ENCODE data around the gene RAB27A.
"Not testable (repeated sequence)": the region's sequence is repeated elsewhere in the genome, so short reads cannot be mapped to it uniquely, and the experiment has no call there.

The RAB27A gene

DNA sequence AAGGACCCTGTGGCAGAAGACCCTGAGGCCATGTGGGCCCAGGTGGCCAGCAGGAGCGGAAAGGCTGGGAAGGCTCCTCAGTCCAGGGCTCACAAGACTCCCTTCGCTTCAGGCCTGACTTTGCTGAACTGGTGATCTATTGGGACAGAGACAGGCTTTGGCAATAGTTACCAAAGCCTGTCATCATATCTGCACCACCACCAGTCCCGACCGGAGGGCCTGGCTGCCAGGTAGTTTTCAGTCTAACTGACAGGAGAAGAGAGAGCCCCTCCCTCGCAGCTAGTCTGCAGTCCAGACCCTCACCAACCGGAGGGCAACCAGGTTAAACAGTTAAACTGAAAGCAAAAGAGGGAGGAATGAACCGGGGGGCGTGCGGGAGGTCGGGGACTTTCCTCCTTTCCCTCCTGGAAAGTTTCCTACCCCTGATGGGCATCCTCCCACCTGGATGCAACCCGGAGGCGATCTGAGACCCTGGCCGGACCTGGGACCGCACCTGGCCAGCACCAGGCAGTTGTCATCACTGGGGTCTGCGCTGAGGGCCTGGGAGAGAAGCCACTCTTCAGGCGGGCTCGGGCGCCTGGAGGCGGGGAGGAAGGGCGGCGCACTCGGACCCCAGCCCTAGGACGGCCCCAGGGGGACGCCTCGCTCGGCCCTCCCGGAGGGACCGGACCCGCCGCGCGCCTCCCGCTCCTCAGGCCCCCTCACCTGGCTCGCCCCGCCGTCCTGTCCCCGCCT, 435 bp downstream of the RAB27A start:
- no peaks in the 10 kb centered on the region for H3K27me3 Mint-ChIP-seq (ENCODE audit: low read depth)
- DNase-seq (ENCODE audit: low spot score) = peak; percentile 20

DNA sequence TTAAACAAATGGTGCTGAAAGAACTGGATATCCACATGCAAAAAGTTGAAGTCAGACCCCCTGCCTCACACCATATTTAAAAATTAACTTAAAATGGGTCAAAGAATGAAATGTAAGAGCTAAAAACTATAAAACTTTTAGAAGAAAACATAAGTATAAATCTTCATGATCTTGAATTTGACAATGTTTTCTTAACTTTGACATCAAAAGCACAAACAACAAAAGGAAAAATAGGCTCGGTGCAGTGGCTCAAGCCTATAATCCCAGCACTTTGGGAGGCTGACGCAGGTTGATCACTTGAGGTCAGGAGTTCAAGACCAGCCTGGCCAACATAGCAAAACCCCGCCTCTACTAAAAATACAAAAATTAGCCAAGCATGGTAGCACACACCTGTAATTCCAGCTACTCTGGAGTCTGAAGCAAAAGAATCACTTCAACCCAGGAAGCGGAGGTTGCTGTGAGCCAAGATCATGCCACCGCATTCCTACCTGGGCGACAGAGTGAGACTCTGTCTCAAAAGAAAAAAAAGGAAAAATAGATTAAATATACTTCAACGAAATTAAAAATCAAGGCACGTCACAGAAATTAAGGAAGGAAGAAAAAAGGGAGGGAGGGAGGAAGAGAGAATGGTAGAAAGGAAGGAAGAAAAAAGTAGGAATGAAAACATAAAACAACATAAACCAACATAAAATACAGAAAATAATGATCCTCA, 1.5 kb downstream of the RAB27A start:
- peaks cover 38% of the 10 kb centered on the region for H3K4me1 Mint-ChIP-seq (ENCODE audit: low read depth)
- no peaks in the 10 kb centered on the region for H3K27me3 Mint-ChIP-seq (ENCODE audit: low read depth)

More for the DNA sequence above, 435 bp downstream of the RAB27A start:
- no peaks in the 10 kb centered on the region for H3K9me3 Mint-ChIP-seq
- H3K36me3 Mint-ChIP-seq (ENCODE audit: low read depth) = peaks cover 35% of the 10 kb centered on the region
- H3K4me3 Mint-ChIP-seq = peak overlapping the region; percentile 88
- peak overlapping the region; percentile 92 for H3K27ac Mint-ChIP-seq
- peaks cover 30% of the 10 kb centered on the region for H3K4me1 Mint-ChIP-seq (ENCODE audit: low read depth)

DNA sequence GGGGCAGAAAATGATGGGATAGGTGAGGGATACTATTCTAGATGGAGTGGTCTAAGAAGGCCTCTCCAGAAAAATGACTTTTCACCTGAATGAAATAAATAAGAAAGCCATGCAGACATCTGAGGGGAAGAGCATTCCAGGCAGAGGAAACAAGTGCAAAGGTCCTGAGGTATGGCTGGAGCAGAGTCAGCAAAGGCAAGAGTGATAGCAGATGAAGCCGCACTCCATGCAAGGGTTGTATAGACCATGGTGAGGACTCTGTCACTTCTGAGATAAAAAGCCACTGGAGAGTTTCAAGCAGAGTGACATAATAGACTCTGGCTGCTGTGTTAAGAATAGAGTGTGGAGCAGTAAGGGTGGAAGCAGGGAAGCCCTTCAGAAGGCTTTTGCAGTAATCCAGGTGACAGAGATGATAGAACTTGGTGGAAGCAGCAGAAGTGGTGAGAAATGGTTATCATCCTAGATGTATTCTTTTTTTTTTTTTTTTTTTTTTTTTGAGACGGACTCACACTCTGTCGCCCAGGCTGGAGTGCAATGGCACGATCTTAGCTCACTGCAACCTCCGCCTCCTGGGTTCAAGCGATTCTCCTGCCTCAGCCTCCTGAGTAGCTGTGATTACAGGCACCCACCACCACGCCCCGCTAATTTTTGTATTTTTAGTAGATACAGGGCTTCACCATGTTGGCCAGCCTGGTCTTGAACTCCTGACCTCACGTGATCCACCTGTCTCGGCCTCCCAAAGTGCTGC, 3.0 kb downstream of the RAB27A start:
- Mint-ChIP-seq H3K27ac (peak overlapping the region; percentile 19), H3K4me3 (peak overlapping the region; percentile 1), H3K36me3 (ENCODE audit: low read depth) (peaks cover 41% of the 10 kb centered on the region), H3K4me1 (ENCODE audit: low read depth) (peaks cover 54% of the 10 kb centered on the region)
- not testable (repeated sequence) for H3K27me3 Mint-ChIP-seq (ENCODE audit: low read depth); DNase-seq (ENCODE audit: low spot score); H3K9me3 Mint-ChIP-seq

More for the DNA sequence above, 1.5 kb downstream of the RAB27A start:
- Mint-ChIP-seq H3K27ac (peak overlapping the region; percentile 92), H3K4me3 (peak overlapping the region; percentile 88), H3K36me3 (ENCODE audit: low read depth) (peaks cover 38% of the 10 kb centered on the region), H3K9me3 (no peaks in the 10 kb centered on the region)
- no peak for DNase-seq (ENCODE audit: low spot score)

DNA sequence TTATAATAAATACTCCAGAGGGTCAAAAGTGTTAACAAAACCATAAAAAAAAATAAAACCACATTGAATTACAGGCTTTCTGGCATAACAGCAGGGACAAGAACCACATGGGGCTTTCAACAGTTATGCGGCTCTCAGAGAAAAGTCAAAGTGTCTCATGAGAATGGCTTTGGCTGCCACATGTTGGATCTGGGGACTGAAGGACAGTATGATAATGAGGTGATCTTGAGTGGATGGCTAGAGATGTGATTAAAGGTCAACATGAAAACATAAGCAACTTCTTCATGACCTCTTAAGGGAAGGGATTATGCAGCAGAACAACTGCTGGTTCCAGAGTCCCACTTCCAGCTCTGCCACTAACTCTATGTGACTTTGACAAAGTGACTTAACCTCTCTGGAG, 5.2 kb downstream of the RAB27A start:
- H3K36me3 Mint-ChIP-seq (ENCODE audit: low read depth) = peaks cover 51% of the 10 kb centered on the region
- no peaks in the 10 kb centered on the region for H3K9me3 Mint-ChIP-seq
- DNase-seq (ENCODE audit: low spot score) = no peak
- peaks cover 71% of the 10 kb centered on the region for H3K4me1 Mint-ChIP-seq (ENCODE audit: low read depth)
- H3K4me3 Mint-ChIP-seq = peak overlapping the region; percentile 2
- H3K27ac Mint-ChIP-seq = peak overlapping the region; percentile 19
- H3K27me3 Mint-ChIP-seq (ENCODE audit: low read depth) = no peaks in the 10 kb centered on the region

DNA sequence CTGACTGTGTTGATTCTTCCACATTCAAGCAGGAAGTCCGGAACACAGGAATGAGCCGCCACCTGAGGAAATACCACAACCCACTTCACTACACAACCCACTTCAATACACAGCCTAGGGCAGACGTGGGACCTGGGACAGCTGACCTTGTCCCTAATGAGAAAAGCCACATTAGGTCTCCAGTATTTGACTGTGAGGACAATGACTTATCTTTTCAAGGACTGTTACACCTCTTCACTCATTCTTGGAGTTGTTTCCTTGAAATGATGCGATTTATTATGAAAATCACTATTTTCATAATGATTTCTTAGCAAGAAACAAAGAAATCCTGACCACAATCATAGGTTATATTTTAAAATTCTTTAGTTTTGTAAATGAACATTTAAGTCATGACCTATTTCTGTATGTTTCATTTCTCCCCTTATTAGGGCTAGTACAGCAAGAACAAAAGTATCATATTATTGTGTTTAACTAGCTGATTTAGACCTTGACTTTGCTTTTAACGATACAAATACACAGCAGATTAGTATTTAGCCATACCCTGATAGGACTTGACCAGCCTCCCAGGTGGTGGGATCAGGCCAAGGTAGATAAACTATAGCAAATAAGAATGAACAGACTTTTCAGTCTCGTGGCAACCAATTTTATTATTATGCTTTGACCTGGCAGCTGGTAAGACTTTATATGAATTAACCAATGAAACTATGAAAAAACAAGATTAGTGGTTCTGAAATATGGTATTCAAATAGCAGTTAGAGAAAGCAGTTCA, 6.0 kb downstream of the RAB27A start:
- Mint-ChIP-seq H3K36me3 (ENCODE audit: low read depth) (peaks cover 45% of the 10 kb centered on the region), H3K4me3 (peak overlapping the region; percentile 39)

DNA sequence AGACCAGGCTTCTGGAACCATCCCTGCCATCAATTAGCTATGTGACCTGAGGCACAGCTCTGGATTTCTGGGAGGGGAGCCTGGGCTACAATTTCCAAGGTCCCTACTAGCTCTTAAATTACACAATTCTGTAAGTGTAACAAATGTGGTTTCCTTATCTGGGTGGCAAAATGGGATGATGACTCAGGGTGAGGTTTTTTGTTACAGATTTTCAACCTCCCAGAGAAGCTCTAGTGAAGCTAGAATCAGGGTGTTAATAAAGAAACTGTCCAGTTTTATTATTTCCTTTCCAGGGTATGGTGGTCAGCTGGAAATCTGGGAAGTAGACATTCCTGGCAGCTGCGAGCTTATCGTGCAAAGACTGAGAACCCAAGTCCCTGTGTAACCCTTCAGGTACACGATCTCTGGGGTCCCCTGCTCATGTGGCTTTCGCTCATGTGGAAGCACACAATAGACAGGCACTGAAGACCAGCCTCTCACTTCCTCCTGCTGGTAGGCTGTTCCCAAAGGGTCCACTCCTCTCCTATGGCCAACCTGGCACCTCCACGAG, 7.3 kb downstream of the RAB27A start:
- H3K27ac Mint-ChIP-seq = peak overlapping the region; percentile 78
- H3K4me1 Mint-ChIP-seq (ENCODE audit: low read depth) = peaks cover 82% of the 10 kb centered on the region
- no peaks in the 10 kb centered on the region for H3K27me3 Mint-ChIP-seq (ENCODE audit: low read depth)
- H3K9me3 Mint-ChIP-seq = no peaks in the 10 kb centered on the region
- peak; percentile 50 for DNase-seq (ENCODE audit: low spot score)
- H3K4me3 Mint-ChIP-seq = peak overlapping the region; percentile 62
- H3K36me3 Mint-ChIP-seq (ENCODE audit: low read depth) = peaks cover 40% of the 10 kb centered on the region

More for the DNA sequence above, 6.0 kb downstream of the RAB27A start:
- no peaks in the 10 kb centered on the region for H3K9me3 Mint-ChIP-seq
- H3K27me3 Mint-ChIP-seq (ENCODE audit: low read depth) = no peaks in the 10 kb centered on the region
- peak overlapping the region; percentile 26 for H3K27ac Mint-ChIP-seq
- peaks cover 79% of the 10 kb centered on the region for H3K4me1 Mint-ChIP-seq (ENCODE audit: low read depth)
- DNase-seq (ENCODE audit: low spot score) = no peak

DNA sequence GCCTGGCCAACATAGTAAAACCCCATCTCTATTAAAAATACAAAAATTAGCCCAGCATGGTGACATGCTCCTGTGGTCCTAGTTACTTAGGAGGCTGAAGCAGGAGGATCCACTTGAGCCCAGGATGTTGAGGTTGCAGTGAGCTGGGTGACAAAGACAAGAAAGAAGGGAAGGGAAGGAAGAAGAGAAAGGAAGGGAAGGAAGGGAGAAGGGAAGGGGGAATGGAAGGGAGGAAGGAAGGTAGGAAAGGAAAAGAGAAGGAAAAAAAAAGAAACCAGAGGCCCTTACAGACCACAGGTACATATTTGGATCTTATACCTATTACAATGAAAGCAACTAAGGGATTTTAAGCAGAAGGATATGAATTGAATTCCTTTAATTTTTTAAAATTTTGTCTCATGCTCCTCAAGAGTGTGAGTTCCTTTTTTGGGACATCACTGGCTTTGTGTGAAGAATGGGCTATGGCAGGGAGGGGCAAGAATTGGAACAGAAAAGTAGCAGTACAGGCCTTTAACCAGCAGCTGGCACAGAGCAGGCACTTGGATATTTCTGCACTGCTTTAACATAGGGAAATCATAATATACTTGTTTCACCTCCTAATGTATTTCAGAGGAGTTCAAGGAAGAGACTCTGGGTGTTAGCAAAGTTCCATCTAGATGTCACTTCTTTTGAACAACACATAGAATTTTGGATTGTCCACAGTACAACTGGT, 7.9 kb downstream of the RAB27A start:
- H3K4me1 Mint-ChIP-seq (ENCODE audit: low read depth) = peaks cover 86% of the 10 kb centered on the region

DNA sequence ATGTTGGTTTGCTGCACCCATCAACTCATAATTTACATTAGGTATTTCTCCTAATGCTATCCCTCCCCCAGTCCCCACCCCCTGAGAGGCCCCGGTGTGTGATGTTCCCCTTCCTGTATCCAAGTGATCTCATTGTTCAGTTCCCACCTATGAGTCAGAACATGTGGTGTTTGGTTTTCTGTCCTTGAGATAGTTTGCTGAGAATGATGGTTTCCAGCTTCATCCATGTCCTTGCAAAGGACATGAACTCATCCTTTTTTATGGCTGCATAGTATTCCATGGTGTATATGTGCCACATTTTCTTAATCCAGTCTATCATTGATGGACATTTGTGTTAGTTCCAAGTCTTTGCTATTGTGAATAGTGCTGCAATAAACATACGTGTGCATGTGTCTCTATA, 9.0 kb downstream of the RAB27A start:
- H3K4me1 Mint-ChIP-seq (ENCODE audit: low read depth) = peaks cover 85% of the 10 kb centered on the region
- peaks cover 34% of the 10 kb centered on the region for H3K36me3 Mint-ChIP-seq (ENCODE audit: low read depth)
- not testable (repeated sequence) for H3K9me3 Mint-ChIP-seq; DNase-seq (ENCODE audit: low spot score); H3K27me3 Mint-ChIP-seq (ENCODE audit: low read depth)
- peak overlapping the region; percentile 54 for H3K4me3 Mint-ChIP-seq
- H3K27ac Mint-ChIP-seq = peak overlapping the region; percentile 52

More for the DNA sequence above, 7.9 kb downstream of the RAB27A start:
- no peak for DNase-seq (ENCODE audit: low spot score)
- Mint-ChIP-seq H3K27me3 (ENCODE audit: low read depth) (no peaks in the 10 kb centered on the region), H3K36me3 (ENCODE audit: low read depth) (peaks cover 40% of the 10 kb centered on the region), H3K4me3 (peak overlapping the region; percentile 45), H3K27ac (peak overlapping the region; percentile 78), H3K9me3 (no peaks in the 10 kb centered on the region)

DNA sequence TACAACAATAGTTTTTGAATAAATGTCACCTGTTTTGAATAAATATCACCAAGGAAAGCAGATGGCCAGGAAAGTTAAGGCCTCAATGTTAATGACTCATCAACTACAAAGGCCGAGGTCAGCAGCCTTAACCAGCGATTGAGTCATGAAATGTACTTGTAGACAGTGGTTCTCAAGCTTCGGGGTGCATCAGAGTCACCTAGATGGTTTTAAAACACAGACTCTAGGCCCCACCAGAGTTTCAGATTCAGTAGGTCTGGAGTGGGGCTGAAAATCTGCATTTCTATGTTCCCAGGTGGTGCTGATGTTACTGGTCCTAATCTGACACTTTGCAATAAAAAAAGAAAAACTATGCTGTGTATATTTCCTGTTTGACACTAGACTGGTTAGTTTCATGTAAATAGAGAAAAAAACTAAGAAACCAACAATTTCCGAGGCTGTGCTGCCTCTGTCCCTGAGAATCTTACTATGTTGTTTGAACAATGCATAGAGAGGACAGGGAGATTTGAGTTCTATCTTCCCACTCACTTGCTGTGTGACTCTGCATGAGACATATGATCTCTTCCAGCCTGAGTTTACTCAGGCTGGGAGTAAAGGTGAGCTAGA, 9.8 kb downstream of the RAB27A start:
- H3K9me3 Mint-ChIP-seq = no peaks in the 10 kb centered on the region
- peak overlapping the region; percentile 89 for H3K27ac Mint-ChIP-seq
- H3K4me1 Mint-ChIP-seq (ENCODE audit: low read depth) = peaks cover 82% of the 10 kb centered on the region
- peaks cover 37% of the 10 kb centered on the region for H3K36me3 Mint-ChIP-seq (ENCODE audit: low read depth)
- peak; percentile 78 for DNase-seq (ENCODE audit: low spot score)
- H3K4me3 Mint-ChIP-seq = peak overlapping the region; percentile 64
- no peaks in the 10 kb centered on the region for H3K27me3 Mint-ChIP-seq (ENCODE audit: low read depth)

DNA sequence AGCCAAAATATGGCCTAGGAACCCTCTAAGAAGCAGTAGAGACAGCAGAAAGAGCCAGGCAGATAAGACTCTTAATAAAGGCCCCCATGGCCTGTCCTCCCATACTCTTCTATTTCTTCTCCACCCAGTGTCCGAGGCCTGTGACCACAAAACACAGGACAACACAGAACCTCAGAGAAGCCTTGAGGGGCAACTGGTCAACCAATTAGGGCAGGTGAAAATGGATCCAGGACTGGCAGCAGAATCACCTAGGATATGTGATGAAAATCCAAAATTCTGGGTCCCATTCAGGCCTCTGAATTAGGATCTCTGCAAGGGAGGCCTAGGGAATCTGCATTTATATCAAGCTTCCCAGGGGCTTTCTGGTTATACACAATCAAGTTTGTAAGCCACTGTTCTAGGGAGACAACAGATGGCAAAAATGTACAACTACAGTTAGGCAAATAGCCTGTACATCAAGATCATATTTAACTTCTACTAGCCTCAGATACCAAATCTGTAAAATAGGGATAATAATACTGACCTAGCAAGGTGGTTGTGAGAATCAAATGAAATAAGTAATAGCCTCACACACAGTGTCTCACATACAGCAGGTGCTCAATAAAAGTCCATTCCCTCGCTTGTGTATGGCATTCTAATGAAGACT, 10.4 kb downstream of the RAB27A start:
- Mint-ChIP-seq H3K9me3 (peaks cover under 1% of the 10 kb centered on the region), H3K27me3 (ENCODE audit: low read depth) (no peaks in the 10 kb centered on the region), H3K4me3 (peak overlapping the region; percentile 64), H3K27ac (peak overlapping the region; percentile 89), H3K4me1 (ENCODE audit: low read depth) (peaks cover 79% of the 10 kb centered on the region), H3K36me3 (ENCODE audit: low read depth) (peaks cover 32% of the 10 kb centered on the region)
- no peak for DNase-seq (ENCODE audit: low spot score)

DNA sequence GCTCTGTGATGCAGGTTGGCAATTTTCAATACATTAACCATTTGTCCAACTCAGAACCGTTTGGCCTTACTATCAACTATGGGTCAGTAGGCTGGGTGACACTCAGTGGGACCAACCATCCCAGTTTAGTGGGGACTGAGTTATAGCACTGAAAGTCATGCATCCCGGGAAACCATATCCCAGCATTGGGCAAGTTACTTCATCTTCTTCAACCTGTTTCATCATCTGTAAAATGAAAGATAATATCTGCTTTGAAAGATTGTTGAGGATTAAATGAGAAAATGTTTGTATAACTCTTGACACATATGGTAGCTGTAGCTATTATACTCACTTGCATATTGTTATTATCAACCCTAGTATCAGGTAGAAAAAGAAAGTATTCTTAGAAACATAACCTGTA, 11.9 kb downstream of the RAB27A start:
- Mint-ChIP-seq H3K4me1 (ENCODE audit: low read depth) (peaks cover 75% of the 10 kb centered on the region), H3K27me3 (ENCODE audit: low read depth) (no peaks in the 10 kb centered on the region), H3K36me3 (ENCODE audit: low read depth) (peaks cover 40% of the 10 kb centered on the region), H3K4me3 (peak overlapping the region; percentile 76), H3K27ac (peak overlapping the region; percentile 96), H3K9me3 (peaks cover 10% of the 10 kb centered on the region)
- DNase-seq (ENCODE audit: low spot score) = no peak

DNA sequence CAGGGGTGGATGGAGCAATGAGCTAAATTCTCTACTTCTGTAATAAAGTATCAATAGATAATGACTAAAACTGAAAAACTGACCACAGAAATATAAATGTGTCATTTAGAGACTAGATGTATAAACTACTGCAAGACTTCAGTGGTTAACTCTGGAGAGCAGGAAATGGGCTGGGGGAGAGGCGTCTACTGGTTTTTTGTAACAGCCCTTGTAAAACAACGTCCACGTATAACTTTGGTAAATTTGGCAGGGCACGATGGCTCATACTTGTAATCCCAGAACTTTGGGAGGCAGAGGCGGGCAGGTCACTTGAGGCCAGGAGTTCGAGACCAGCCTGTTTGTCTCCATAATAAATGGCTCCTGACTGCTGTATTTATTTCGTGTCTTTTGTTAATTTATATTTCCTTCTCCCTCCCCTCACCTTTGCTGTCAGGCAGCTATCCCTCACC, 12.5 kb downstream of the RAB27A start:
- H3K36me3 Mint-ChIP-seq (ENCODE audit: low read depth) = peaks cover 43% of the 10 kb centered on the region
- peak overlapping the region; percentile 76 for H3K4me3 Mint-ChIP-seq
- peak overlapping the region; percentile 96 for H3K27ac Mint-ChIP-seq

More for the DNA sequence above, 12.5 kb downstream of the RAB27A start:
- no peaks in the 10 kb centered on the region for H3K27me3 Mint-ChIP-seq (ENCODE audit: low read depth)
- DNase-seq (ENCODE audit: low spot score) = peak; percentile 80
- H3K9me3 Mint-ChIP-seq = peaks cover 10% of the 10 kb centered on the region
- H3K4me1 Mint-ChIP-seq (ENCODE audit: low read depth) = peaks cover 73% of the 10 kb centered on the region
